NT2/D1 (cell line): ENCODE measurements around the gene MYOD1.

Experiments
- SUZ12 ChIP-seq: IDR thresholded peaks from 2 replicates; pipeline ENCODE4 v1.6.1; 2011; ENCODE audit not compliant: insufficient read length, insufficient read depth; ENCODE audit errors: extremely low read depth
- YY1 ChIP-seq: IDR thresholded peaks from 2 replicates; pipeline ENCODE4 v1.6.1; 2011; ENCODE audit not compliant: insufficient read length, insufficient read depth

DNA sequence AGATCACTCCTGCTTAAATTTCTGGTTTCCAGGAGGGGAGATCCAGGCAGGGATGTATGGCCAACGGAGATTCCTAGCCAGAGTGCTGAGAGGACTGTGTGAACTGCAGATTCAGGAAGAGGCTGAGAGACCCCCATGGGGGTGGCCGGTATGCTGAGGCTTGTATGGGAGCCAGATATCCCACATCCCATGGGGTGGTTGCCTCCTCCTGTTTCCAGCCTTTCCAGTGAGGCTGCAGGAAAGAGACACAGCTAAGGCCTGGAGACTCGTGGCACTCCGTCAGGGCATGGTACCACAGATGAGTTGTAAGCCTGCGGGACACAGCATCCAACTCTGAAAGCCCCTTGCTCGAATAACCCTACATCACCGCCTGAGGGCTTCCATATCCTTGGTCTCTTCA lies 1.4 kb upstream of the MYOD1 start:
- TF ChIP-seq YY1 (no peak), SUZ12 (no peak)
